CD4-positive, alpha-beta T cell treated with Interleukin-6 at 100 ng/mL for 8 hours (primary cell): ENCODE data around the gene MS4A6A.
A peak's percentile ranks its signal among the peaks of the same experiment; 100 is the strongest.
"Not testable (repeated sequence)": the region's sequence is repeated elsewhere in the genome, so short reads cannot be mapped to it uniquely, and the experiment has no call there.

Source experiments
- DNase-seq: peaks from one replicate; pipeline ENCODE4 v3.0.0-alpha.2; 2020; ENCODE audit warnings: mixed read lengths, low spot score

The MS4A6A gene

DNA sequence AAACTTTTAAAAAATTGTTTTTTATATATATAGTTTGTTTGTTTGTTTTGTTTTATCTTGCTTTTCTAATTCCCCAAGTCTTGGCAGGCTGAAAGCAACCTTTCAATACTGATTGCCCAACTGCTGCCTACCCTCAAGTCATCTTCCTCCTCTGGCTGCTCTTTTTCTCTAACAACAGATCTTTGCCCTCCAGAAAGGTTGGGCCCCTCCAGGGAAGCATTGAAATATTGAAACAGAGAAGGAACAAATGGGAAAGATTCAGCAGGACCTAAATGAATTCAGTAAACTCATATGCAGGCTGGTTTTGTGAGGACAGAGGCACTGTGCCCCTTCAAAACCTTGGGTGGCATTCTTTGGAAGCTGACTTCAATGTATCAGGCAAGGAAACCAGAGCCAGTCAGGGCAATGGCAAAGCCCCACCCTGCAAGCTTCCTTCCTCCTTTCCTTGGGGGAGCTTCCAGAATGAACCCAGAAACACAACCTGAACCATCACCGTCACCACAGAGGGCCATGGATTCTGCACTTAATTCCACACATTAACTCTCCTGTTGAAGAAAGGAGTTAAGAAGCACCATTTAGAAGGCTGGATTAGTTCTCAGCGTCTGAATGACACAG lies 815 bp upstream of the MS4A6A start:
- DNase-seq = no peak

GRCh38 chr11:60175860-60176275 lies 7.0 kb downstream of the MS4A6A start:
- DNase-seq = no peak

DNA sequence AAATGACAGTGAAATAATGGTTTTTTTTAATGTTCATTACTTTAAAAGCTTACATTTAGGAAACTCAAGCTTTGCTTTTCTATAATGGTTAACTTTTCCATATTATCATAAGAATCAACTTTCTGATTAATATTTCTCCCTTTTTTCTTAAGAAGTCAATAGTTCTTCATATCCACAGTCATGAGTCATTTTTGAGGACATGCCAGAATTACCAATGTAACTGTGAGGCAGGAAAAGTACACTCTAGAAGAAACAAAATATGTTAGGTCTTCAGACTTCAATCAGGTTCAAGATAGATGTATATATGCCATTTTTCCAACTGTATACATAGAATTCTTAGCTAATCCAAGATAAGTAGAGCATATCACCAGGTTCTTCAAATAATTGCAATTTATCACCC lies 10.9 kb downstream of the MS4A6A start:
- DNase-seq = no peak

DNA sequence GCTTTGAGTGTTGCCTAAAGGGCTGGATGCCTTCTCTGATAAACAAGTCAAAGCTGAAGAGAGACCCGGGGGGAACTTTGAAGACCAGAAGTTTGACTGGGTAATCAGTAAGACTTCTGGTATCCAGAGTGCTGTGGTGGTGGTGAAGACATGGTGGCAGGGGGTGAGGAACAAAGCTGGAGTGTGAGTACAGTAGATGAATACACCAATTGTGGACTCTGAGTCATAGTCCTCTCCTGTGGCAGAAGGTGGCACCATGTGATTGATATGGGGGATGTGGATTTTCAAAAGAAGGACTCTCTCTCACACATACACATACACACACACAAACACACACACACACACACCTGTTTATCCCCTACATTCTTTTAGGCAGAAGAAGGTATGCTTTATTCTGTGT lies 12.3 kb downstream of the MS4A6A start:
- DNase-seq = no peak

- DNase-seq = no peak
These were observed 13.5 kb downstream of the MS4A6A start for GRCh38 chr11:60169264-60169915.

DNA sequence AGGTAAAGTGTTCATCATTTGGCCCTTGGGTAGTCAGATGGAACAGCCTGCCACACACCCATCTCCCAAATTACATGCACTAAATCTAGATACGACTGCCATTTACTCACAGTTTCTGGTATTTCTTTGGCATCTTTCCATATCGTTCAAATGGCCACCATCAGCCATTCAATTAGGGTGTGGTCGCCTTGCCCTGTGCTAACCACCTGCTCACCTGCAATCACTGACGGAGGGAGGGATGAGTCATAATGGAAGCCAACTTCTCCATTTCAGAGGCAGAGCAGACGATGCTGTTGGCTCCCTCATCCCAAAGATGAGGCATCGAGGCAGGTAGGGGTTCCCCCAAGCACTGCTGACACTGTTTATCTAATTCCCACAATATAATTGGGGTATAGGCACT lies 14.6 kb downstream of the MS4A6A start:
- DNase-seq = no peak

- no peak for DNase-seq
These were observed 16.9 kb downstream of the MS4A6A start for GRCh38 chr11:60165951-60166350.

- DNase-seq = no peak
These were observed 17.3 kb downstream of the MS4A6A start for GRCh38 chr11:60165538-60165937.

DNA sequence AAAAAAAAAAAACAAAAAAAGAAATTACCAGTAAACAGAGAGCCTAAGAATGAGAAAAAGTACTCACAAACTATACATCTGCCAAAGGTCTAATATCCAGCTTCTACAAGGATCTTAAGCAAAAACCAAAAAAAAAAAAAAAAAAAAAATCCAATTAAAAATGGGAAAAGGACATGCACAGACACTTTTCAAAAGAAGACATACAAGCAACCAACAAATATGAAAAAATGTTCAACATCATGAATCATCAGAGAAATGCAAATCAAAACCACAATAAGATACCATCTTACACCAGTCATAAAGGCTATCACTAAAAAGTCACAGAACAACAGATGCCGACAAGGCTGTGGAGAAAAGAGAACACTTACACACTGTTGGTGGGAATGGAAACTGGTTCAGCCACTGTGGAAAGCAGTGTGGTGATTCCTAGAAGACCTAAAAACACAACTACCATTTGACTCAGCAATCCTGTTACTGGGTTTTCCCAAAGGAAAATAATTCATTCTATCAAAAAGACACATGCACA lies 18.3 kb downstream of the MS4A6A start:
- DNase-seq = no peak

- no peak for DNase-seq
These were observed 21.1 kb downstream of the MS4A6A start for GRCh38 chr11:60161766-60162165.

GRCh38 chr11:60161107-60161506 lies 21.8 kb downstream of the MS4A6A start:
- no peak for DNase-seq

DNA sequence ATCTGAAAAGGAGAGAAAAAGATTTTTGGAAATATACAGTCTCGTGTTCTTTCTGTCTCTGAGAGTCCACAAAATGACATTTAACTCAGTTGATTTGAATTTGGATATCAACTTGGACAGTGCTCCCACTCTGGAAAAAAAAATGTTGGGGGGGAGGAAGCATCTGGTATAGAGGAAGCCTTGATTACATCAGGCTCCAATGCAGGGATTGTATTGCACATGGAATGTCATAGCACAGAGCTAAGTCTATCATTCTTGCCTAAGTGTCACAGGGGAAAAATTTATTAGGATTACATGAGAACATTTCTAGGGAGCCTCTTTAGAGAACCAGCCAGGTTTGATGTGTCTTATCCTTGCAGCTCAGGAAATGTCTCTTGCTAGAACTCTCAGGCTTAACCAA lies 23.0 kb downstream of the MS4A6A start:
- no peak for DNase-seq

DNA sequence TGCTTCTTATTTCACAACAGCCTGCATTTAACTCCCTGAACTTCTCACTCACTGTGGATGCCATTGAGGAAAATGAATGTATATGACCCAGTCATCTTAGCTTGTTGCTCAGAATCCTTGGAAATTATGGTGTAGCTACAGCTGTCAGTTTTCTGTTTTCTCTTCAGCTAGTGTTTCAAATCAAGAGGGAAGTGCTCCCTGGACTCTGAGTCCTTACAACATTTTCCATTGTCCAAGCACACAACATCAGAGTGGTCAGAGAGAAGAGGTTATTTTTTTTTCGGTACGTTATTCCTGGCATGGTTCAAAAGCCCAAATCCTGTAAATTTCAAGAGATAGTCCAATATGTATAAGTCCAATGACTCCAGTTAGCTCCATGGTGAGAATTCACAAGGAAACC lies 23.6 kb downstream of the MS4A6A start:
- no peak for DNase-seq

DNA sequence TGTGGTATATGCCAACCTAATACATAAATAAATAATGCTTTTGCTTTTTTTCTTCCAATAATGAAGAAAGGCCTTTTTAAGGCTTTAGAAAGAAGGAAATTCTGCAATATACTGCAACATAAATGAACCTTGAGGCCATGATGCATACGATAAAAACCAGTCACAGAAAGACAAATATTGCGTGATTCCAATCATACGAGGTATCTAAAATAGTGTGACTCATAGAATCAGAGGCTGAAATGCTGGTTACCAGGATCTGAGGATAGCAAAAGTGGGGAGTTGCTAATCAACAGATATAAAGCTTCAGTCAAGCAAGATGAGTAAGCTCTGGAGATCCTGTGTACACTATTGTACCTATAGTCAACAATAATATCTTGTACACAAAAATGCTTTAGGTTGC lies 24.2 kb downstream of the MS4A6A start:
- no peak for DNase-seq

- DNase-seq = no peak
These were observed 27.0 kb downstream of the MS4A6A start for GRCh38 chr11:60155931-60156330.

DNA sequence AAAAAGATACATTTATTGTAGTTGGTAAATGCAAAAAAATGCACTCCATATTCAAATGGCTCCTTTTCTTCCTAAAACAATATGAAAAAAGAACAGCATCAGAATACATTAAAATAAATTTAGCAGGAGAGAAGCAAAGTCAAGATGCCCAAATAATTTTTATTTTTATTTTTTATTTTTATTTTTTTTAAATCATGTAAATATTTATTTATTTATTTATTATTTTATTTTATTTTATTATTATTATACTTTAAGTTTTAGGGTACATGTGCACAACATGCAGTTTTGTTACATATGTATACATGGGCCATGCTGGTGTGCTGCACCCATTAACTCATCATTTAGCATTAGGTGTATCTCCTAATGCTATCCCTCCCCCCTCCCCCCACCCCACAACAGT lies 30.2 kb downstream of the MS4A6A start:
- DNase-seq = not testable (repeated sequence)

DNA sequence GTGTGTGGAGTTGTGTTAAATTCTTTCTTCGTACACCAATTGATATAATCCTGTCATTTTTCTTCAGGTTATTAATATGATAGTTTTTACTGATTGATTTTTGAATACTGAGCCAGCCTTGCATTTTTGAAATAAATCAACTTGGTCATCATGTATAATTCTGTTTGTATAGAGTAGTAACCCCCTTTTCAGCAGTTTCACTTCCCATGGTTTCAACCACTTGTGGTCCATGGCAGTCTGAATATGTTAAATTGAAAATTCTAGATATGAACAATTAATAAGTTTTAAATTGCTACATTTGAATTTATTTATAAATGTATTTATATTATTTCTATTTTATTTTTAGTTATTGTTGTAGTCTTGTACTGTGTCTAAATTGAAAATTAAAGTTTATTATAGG lies 32.6 kb downstream of the MS4A6A start:
- no peak for DNase-seq

- no peak for DNase-seq
These were observed 37.2 kb downstream of the MS4A6A start for GRCh38 chr11:60145677-60146076.

DNA sequence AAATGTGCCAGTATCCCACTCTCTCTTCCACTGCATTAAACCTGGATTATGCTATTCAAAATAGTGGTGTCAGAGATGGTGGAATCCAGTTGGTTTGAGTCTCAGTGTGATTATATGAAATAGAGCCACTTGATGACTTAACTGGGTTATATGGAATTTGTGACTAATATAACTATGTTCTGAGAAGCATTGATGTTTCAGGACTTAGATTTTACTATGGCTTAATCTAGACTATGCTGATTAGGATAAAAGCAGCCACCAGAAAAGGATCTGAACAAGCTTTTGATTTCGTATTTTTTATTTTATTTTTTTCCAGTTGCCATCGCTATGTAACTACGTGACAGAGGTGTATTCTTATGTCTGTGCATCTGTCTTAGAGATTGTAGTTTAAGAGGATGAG lies 39.1 kb downstream of the MS4A6A start:
- DNase-seq = no peak

DNA sequence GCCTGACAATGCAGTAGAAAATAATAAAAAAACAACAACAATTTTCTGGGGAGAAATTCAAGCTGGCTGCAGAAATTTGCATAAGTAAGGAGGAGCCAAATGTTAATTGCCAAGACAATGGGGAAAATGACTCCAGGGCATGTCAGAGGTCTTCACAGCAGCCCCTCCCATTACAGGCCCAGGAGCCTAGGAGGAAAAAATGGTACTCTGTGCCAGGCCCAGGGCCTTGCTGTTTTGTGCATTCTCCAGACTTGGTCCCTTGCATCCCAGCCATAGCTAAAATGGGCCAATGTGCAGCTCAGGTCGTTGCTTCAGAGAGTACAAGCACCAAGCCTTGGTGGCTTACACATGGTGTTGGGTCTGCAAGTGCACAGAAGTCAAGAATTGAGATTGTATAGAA lies 49.0 kb downstream of the MS4A6A start:
- no peak for DNase-seq

GRCh38 chr11:60131912-60132311 lies 51.0 kb downstream of the MS4A6A start:
- DNase-seq = no peak

DNA sequence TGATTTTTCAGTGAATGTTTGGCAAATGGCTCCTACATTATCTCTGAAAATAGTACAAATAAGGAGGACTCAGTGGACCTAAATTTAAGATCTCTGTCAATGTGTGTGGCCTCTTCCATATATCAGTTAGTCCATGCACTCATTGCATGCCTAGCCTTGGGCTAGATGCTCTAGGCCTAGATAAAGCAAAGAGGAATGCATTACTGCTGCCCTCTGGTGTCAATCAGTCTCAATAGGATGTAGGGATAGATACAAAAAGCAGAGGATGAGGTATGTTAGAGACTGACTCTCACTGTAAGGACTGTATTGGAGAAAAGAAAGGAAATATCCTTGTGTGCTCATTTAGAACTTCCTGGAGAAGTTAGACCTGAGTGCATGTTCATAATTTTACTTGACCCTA lies 52.4 kb downstream of the MS4A6A start:
- DNase-seq = peak; percentile 4

- DNase-seq = no peak
These were observed 53.0 kb downstream of the MS4A6A start for GRCh38 chr11:60129853-60130252.

DNA sequence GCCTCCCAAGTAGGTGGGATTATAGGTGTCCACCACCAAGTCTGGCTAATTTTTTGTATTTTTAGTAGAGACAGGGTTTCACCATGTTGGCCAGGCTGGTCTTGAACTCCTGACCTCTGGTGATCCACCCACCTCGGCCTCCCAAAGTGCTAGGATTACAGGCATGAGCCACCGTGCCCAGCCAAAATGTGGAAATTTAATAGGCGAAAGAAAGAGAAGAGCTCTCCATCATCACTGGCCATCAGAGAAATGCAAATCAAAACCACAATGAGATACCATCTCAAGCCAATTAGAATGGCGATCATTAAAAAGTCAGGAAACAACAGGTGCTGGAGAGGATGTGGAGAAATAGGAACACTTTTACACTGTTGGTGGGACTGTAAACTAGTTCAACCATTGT lies 54.0 kb downstream of the MS4A6A start:
- DNase-seq = not testable (repeated sequence)
